Epithelial cell of esophagus (primary cell): ENCODE data around the gene APEX1.
A peak's percentile ranks its signal among the peaks of the same experiment; 100 is the strongest.

Experiments used
- DNase-seq: peaks from one replicate; pipeline ENCODE4 v3.0.0; 2010; ENCODE audit warnings: low read depth
- H3K4me3 ChIP-seq: 2 replicates; pipeline ENCODE4 v1.5.1; 2011; ENCODE audit warnings: mild to moderate bottlenecking, low read length, control low read depth
- CTCF ChIP-seq: IDR thresholded peaks from 2 replicates; pipeline ENCODE4 v1.5.1; 2011; ENCODE audit warnings: low read depth, mild to moderate bottlenecking, low read length, control low read depth, inconsistent platforms; ENCODE audit not compliant: insufficient read depth; ENCODE audit errors: missing control alignments

The APEX1 gene

GRCh38 chr14:20455355-20456300, 602 bp downstream of the APEX1 start:
- no peak for TF ChIP-seq CTCF
- DNase-seq, result peak; percentile 91
- peak overlapping the region; percentile 96 for H3K4me3 ChIP-seq

DNA sequence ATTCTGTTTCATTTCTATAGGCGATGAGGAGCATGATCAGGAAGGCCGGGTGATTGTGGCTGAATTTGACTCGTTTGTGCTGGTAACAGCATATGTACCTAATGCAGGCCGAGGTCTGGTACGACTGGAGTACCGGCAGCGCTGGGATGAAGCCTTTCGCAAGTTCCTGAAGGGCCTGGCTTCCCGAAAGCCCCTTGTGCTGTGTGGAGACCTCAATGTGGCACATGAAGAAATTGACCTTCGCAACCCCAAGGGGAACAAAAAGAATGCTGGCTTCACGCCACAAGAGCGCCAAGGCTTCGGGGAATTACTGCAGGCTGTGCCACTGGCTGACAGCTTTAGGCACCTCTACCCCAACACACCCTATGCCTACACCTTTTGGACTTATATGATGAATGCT, 1.9 kb downstream of the APEX1 start:
- no peak for TF ChIP-seq CTCF
- no peak overlapping the region for H3K4me3 ChIP-seq
- DNase-seq, result no peak

GRCh38 chr14:20458031-20458789, 3.2 kb downstream of the APEX1 start:
- H3K4me3 ChIP-seq, result no peak overlapping the region
- no peak for TF ChIP-seq CTCF
- no peak for DNase-seq

- peak; percentile 39 for DNase-seq
- peak overlapping the region; percentile 90 for H3K4me3 ChIP-seq
These were observed 5.6 kb downstream of the APEX1 start for GRCh38 chr14:20460458-20461224.

GRCh38 chr14:20461225-20462141, 6.5 kb downstream of the APEX1 start, which contains the start of gene PIP4P1:
Gene PIP4P1 (minus strand): TSS chr14:20461434. CDS start chr14:20461325, 109 bp downstream.
- H3K4me3 ChIP-seq, result peak within 1 kb of the TSS; percentile 90
- no peak for TF ChIP-seq CTCF
- peak; percentile 100 for DNase-seq

More at GRCh38 chr14:20460458-20461224, 5.6 kb downstream of the APEX1 start:
- no peak for TF ChIP-seq CTCF
